Retinal pigment epithelial cell (primary cell): Measurements from ENCODE around the gene WSCD2.

Experiments used
- DNase-seq: peaks from one replicate; pipeline ENCODE4 v3.0.0-alpha.2; 2010; ENCODE audit warnings: low read depth
- H3K4me3 ChIP-seq: 2 replicates; pipeline ENCODE4 v1.5.1; 2011; ENCODE audit warnings: mild to moderate bottlenecking, low read length, control low read depth, moderate library complexity
- TF ChIP-seq, protein P1 (sequence below): conservative IDR thresholded peaks from 2 replicates; pipeline ENCODE4 v1.5.1; 2011; ENCODE audit warnings: low read depth, low read length, control low read depth, inconsistent platforms

Gene WSCD2

DNA sequence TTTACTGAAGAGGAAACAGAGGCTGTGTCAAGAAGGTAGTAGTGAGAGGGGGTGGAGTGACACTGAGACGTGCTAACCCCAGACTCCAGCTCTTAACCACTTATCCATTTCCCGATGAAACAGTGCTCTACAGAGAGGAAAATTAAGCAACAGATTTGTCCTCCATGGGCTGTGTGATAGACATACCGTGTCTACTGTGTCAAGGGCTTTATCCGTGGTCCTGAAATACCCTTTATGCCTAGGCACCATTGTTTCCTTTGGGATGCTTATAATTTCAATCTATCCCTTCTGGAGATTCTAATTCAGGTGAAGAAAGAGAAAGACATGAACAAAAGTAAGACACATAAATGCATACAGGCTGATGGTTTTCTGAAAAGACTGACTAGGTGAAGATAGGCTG, 138.4 kb downstream of the WSCD2 start:
- no peak for DNase-seq
- H3K4me3 ChIP-seq, result no peak overlapping the region
- TF ChIP-seq, protein P1, sequence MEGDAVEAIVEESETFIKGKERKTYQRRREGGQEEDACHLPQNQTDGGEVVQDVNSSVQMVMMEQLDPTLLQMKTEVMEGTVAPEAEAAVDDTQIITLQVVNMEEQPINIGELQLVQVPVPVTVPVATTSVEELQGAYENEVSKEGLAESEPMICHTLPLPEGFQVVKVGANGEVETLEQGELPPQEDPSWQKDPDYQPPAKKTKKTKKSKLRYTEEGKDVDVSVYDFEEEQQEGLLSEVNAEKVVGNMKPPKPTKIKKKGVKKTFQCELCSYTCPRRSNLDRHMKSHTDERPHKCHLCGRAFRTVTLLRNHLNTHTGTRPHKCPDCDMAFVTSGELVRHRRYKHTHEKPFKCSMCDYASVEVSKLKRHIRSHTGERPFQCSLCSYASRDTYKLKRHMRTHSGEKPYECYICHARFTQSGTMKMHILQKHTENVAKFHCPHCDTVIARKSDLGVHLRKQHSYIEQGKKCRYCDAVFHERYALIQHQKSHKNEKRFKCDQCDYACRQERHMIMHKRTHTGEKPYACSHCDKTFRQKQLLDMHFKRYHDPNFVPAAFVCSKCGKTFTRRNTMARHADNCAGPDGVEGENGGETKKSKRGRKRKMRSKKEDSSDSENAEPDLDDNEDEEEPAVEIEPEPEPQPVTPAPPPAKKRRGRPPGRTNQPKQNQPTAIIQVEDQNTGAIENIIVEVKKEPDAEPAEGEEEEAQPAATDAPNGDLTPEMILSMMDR, result no peak

- TF ChIP-seq, protein P1, result no peak
- DNase-seq, result no peak
- H3K4me3 ChIP-seq, result no peak overlapping the region
Measured at GRCh38 chr12:108268397-108268796, 139.3 kb downstream of the WSCD2 start.

DNA sequence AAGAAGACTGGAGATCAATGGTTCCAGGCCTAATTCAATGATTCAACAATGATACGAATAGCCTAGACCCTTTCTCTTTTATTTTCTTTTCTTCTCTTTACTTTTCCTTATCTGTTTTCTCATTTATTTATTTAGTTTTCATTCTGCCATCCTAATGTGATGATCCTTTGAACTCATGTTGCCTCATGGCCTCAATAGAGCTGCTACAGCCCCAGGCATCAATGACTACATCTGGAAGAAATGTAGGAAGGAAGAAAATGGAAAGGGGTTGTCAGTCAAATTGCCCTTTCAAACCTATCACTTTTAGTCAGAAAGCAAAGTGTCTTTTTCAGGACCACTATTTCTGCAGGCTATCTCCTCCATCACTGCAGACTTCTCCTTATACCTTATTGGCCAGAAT, 140.1 kb downstream of the WSCD2 start:
- no peak overlapping the region for H3K4me3 ChIP-seq
- TF ChIP-seq, protein P1, result no peak
- DNase-seq, result no peak

GRCh38 chr12:108270035-108270848, 141.2 kb downstream of the WSCD2 start:
- H3K4me3 ChIP-seq, result no peak overlapping the region
- TF ChIP-seq, protein P1, result no peak
- DNase-seq, result no peak

DNA sequence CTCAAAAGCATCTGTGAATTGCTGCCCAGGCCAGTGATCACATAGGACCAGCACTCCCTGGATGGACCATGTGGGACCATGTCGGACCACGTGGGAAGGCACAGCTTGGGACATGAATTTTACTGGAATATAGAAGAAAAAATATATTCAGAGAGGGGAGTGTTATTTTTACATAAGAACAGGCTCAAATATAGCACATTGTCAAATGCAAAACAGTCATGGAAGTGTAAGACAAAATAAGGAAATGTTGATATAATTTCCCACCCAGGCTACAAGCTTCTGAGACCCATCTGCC, 141.7 kb downstream of the WSCD2 start:
- no peak for DNase-seq
- no peak overlapping the region for H3K4me3 ChIP-seq
- TF ChIP-seq, protein P1, result no peak

GRCh38 chr12:108271951-108272872, 143.1 kb downstream of the WSCD2 start:
- DNase-seq, result no peak
- TF ChIP-seq, protein P1, result no peak
- no peak overlapping the region for H3K4me3 ChIP-seq
